ENCODE results near the gene CRTC1. TPM values are rescaled to one million over a fixed set of nuclear protein-coding genes. Genes with fewer than 3 reads are reported as not detected.
A peak's percentile ranks its signal among the peaks of the same experiment; 100 is the strongest.

Gene CRTC1
- total RNA-seq, 1 experiment from 2014 or later = 19.0 TPM

DNA sequence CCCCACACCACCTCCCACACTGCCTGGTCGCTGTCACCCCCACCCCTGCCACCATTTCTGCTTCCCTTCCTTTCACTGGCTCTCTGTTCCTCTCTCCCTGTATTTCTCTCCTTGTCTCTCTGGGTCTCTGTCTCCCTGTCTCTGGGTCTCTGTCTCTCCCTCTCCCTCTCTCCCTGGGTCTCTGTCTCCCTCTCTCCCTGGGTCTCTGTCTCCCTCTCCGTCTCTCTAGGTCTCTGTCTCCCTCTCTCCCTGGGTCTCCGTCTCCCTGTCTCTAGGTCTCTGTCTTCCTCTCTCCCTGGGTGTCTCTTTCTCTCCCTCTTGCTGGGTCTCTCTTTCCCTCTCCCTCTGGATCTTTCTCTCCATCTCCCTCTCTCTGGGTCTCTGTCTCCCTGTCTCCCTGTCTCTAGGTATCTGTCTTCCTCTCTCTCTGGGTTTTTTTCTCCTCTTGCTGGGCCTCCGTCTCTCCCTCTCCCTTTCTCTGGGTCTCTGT, 25.1 kb upstream of the CRTC1 start:
- TF ChIP-seq, protein P1, sequence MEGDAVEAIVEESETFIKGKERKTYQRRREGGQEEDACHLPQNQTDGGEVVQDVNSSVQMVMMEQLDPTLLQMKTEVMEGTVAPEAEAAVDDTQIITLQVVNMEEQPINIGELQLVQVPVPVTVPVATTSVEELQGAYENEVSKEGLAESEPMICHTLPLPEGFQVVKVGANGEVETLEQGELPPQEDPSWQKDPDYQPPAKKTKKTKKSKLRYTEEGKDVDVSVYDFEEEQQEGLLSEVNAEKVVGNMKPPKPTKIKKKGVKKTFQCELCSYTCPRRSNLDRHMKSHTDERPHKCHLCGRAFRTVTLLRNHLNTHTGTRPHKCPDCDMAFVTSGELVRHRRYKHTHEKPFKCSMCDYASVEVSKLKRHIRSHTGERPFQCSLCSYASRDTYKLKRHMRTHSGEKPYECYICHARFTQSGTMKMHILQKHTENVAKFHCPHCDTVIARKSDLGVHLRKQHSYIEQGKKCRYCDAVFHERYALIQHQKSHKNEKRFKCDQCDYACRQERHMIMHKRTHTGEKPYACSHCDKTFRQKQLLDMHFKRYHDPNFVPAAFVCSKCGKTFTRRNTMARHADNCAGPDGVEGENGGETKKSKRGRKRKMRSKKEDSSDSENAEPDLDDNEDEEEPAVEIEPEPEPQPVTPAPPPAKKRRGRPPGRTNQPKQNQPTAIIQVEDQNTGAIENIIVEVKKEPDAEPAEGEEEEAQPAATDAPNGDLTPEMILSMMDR (conservative IDR thresholded peaks at IDR 0.05) = no peak
- Histone ChIP-seq H3K79me2 (ENCODE audit: insufficient read depth, low read length) (no peaks in the 10 kb centered on the region), H3K79me1 (ENCODE audit: insufficient read depth, low read depth, low read length, poor library complexity, severe bottlenecking) (no peaks in the 10 kb centered on the region), H2BK5ac (ENCODE audit: insufficient read length, low read length) (no peak overlapping the region), H4K5ac (ENCODE audit: insufficient read length, low read depth, low read length) (no peak overlapping the region), H3K4ac (ENCODE audit: low read depth, low read length) (no peak overlapping the region), H4K8ac (replicated peaks; ENCODE audit: insufficient read length, low read depth, low read length) (no peak overlapping the region), H3K56ac (ENCODE audit: insufficient read length, low read depth, low read length) (no peak overlapping the region), H2AK5ac (ENCODE audit: insufficient read length, low read length) (no peak overlapping the region), H3K18ac (ENCODE audit: insufficient read length, low read depth, low read length) (peak overlapping the region; percentile 2), H2BK12ac (ENCODE audit: insufficient read length, low read depth, low read length) (no peak overlapping the region), H3K27ac (ENCODE audit: insufficient read length, low read depth, low read length) (no peak overlapping the region), H3T11ph (ENCODE audit: low read length) (no peak overlapping the region), H2AFZ (ENCODE audit: low read length) (no peak overlapping the region), H3K27me3 (ENCODE audit: insufficient read depth, low read length) (no peaks in the 10 kb centered on the region), H2BK20ac (ENCODE audit: low read depth, low read length, poor library complexity, severe bottlenecking) (no peak overlapping the region), H2BK120ac (ENCODE audit: low read depth, low read length, poor library complexity, severe bottlenecking) (no peak overlapping the region), H3K4me1 (ENCODE audit: insufficient read depth, low read length) (no peaks in the 10 kb centered on the region), H3K4me2 (ENCODE audit: insufficient read depth, insufficient read length, low read length) (no peak overlapping the region), H3K14ac (ENCODE audit: insufficient read depth, low read length) (no peak overlapping the region), H3K9me3 (ENCODE audit: control insufficient read depth, low read depth, low read length) (no peaks in the 10 kb centered on the region), H4K20me1 (ENCODE audit: control insufficient read depth, insufficient read depth, insufficient read length) (no peaks in the 10 kb centered on the region), H2BK15ac (ENCODE audit: low read depth, low read length) (no peak overlapping the region), H4K91ac (ENCODE audit: insufficient read length, low read depth, low read length) (no peak overlapping the region), H3K23me2 (ENCODE audit: insufficient read length, low read depth, low read length, poor library complexity, severe bottlenecking) (no peaks in the 10 kb centered on the region), H3K23ac (ENCODE audit: insufficient read length, low read depth, low read length) (no peak overlapping the region), H3K9ac (ENCODE audit: extremely low read depth, insufficient read length, low read length) (no peak overlapping the region)
- no peak for DNase-seq
- peaks cover 1% of the 10 kb centered on the region for H3K27me3 Mint-ChIP-seq (ENCODE audit: low read depth)
- peak overlapping the region in 1 of 3 experiments; percentile 69; a peak in 2 of 7 replicates for H3K27ac Mint-ChIP-seq
- no CpG with 5 or more reads among the region's 4 CpGs for WGBS (ENCODE audit: extremely low coverage, insufficient read length, low lambda C conversion rate)
- peaks cover 21 to 28% of the 10 kb centered on the region in 2 experiments for H3K4me1 Mint-ChIP-seq
- no peaks in the 10 kb centered on the region; a peak in 1 of 5 replicates for H3K9me3 Mint-ChIP-seq
- H3K4me3 Mint-ChIP-seq = no peak overlapping the region; a peak in 1 of 5 replicates
- H3K36me3 Mint-ChIP-seq (ENCODE audit: insufficient read depth in 1 of 3, low read depth in 3 of 3) = peaks cover 0 to 4% (median 2%) of the 10 kb centered on the region in 3 experiments; a peak in 2 of 7 replicates

All from H9 (cell line).